NCI-H146 treated with DMSO at 0.1 percent for 48 hours (cell line): ENCODE results near the gene SDHA.
"Not testable (repeated sequence)": the region's sequence is repeated elsewhere in the genome, so short reads cannot be mapped to it uniquely, and the experiment has no call there.

Experiments used
- DNase-seq: peaks from one replicate; lab custom pipeline; 2025; ENCODE audit not compliant: unreplicated experiment; lab: John Stamatoyannopoulos, UW

The SDHA gene

DNA sequence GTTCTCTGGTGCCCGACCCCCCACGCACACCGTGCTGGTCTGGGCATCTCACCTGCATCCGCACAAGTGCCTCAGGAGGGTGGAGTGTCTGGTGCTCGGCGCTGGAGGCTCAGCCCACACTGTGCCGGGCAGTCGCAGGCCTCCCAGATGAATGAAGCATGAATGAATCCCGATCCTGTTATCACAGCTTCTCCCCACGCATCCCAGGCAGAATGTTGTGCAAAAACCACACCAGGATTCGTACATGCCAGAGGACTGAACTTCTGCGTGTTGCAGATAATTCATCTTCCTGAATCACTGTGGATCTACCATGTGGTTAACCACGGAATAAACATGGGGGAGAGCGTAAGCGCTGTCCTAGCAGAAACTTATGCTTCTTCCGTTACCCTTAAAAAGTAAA lies 78.8 kb downstream of the SDHA start:
- DNase-seq = not testable (repeated sequence)

DNA sequence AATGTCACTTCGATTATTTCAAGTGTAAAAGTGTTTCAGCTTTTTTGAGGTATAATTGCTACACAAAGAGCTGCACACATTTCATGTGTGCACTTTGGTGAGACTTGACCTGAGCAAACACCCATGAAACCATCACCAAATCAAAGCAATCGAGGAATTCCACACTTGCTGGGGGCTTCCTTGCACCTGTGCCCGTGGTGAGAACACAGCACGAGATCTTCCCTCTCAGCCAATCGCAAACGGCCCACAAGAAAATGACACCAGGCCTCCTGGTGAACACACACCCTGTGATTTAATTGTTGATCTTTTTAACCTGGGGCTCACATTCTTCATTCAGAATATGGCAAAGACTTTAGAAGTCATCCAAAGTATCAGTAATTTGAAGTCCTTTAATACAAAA lies 79.3 kb downstream of the SDHA start:
- DNase-seq = not testable (repeated sequence)

DNA sequence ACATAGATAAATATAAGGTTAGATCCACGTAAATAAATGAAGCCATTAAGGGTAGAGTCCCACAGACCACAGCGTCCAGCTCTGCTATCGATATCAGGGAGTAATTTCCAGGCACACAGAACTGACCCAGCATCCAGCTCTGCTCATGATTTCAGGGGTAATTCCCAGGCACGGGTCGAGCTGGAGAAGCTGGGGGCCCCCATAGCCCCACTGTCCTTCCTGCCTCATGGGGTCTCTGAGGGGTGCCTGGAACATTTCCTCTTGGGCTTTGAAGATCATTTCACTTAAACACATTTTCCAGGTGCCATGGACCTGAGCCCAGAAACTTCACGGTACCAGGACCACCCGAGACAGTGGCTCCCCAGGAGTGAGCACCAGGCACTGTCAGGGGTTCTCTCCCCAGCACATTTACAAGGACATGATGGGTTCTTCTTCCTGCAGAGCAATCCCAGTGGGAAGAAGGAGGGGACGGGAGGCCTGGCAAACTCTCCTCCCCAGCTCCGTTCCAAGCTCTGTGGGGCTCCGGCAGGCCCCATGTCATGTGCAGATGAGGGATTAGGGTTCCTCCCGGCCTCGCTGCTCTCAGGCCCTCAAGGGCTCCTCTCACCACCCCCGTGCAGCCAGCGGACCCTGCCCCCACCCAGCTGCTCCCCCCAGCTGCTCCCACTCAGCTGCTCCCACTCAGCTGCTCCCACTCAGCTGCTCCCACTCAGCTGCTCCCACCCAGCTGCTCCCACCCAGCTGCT lies 80.0 kb downstream of the SDHA start:
- not testable (repeated sequence) for DNase-seq

DNA sequence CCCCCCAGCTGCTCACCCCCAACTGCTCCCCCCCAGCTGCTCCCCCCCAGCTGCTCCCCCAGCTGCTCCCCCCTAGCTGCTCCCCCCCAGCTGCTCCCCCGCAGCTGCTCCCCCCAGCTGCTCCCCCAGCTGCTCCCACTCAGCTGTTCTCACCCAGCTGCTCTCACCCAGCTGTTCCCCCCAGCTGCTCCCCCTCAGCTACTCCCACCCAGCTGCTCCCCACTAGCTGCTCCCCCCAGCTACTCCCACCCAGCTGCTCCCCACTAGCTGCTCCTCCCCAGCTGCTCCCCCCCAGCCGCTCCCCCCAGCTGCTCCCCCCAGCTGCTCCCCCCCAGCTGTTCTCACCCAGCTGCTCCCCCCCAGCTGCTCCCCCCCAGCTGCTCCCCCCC lies 80.6 kb downstream of the SDHA start:
- DNase-seq = no peak

DNA sequence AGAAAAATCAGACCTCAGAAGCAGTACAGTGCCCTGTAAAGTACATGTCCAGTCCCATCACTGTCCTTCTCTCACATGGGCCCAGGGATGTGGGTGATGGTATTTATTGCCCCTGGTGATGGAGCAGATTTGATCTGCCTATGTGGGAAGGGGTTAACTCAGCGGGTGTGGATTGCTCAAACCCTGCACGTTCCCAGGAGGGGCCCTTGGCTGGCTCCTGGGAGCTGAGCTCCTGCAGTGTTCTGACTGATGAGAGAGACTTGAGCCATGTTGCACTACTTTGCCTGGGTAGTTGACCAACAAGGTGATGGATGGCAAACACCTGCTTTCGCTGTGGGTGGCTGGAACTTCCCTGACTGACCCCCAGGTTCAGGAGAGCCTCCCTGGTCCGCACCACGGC lies 81.8 kb downstream of the SDHA start:
- not testable (repeated sequence) for DNase-seq

DNA sequence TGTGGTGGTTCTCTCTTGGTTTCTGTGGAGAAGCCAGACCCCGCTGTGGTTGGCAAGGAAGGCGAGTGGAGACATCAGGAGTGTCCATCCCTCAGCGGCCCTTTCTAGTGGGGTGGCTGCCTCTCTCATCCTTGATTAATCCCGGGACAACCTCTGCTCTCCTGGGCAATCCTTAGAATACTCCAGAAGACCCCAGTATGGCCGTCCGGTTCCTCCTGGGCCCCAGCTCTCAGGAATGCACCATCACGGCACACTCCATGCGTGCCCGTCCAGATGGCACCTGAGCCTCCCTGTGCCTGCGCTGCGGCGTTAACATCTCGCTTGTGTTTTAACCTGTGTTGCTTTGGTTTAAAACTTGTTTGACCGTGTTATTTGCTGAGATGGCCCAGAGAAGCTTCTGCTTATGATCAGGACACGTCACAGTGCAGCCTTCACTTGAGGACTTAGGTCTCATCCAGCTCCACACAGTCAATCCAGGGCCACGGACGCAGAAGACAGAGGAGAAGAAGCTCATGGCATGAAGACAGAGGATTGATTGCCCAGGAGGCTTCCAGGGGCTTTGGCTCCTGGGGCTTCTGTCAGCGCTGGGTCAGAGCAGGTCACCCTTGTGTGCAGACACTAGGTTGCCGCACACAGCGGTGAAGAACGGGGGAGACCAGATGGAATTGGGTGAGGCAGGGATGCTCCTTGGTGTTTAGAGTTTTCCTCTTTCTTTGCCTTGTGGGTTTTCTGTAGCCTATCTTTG lies 82.7 kb downstream of the SDHA start:
- not testable (repeated sequence) for DNase-seq

DNA sequence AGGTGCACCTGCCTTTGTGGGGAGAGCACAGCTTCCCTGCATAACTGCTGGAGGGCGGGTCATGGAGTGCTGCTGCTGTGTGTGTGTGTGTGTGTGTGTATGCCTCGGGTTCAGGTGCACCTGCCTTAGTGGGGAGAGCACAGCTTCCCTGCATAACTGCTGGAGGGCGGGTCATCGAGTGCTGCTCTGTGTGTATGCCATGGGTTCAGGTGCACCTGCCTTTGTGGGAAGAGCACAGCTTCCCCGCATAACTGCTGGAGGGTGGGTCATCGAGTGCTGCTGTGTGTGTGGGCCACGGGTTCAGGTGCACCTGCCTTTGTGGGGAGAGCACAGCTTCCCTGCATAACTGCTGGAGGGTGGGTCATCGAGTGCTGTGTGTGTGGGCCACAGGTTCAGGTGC lies 84.3 kb downstream of the SDHA start:
- peak; percentile 82 for DNase-seq

DNA sequence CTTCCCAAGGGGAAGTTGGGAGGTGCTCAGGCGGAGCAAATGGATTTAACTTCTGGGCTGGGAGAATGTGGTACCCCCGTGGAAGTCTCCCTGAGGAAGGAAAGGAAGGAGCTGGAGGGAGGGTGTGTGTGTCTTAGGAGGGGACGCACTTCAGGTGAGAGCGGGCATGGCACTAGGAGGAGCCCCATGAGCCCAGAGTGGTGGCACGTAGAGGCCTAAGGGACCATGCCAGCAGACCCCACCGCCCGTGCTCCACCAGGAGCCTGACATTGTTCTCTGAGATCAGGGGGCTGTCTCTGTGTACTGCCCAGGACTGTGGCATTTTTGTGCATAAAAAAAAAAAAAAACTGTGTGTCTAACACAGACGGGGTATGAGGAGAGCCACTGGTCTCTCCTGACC lies 84.8 kb downstream of the SDHA start:
- no peak for DNase-seq

DNA sequence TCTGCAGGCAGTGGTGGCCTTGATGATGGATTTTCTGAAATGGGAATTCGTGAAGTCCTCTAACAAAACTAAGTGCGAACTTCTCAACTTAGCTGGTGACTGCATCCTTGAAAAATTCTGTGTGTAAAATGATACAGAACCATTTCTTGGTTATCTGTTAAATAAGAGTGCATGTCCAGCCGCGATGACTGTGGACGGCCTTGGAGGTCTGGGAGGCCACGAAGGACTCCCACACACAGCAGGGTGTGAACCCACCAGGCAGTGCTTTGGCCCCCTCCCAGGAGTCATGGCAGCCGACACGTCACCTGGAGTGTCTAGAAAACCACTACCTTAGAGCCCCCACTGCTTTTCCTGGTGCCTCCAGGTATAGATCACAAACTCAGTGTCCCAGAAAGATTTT lies 85.6 kb downstream of the SDHA start:
- DNase-seq = not testable (repeated sequence)

DNA sequence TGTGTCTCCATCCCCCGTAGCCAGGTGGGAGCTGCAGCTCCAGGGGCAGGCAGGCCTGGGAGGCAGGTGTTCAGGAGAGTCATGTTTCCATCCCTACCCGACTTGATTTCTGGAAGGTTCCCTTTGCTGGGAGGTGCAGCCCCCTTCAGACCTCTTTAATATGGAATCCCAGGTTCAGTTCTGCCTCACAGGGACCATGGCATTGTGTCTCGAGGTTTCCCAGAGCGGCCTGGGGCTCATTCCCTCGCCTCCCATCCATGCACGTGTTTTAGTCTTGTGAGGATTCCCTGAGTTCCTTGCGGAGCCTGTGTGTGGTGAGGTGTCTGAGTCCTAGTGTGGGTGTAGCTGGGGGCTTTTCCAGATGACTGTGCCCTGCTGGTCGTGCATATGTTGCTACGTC lies 86.9 kb downstream of the SDHA start:
- no peak for DNase-seq

DNA sequence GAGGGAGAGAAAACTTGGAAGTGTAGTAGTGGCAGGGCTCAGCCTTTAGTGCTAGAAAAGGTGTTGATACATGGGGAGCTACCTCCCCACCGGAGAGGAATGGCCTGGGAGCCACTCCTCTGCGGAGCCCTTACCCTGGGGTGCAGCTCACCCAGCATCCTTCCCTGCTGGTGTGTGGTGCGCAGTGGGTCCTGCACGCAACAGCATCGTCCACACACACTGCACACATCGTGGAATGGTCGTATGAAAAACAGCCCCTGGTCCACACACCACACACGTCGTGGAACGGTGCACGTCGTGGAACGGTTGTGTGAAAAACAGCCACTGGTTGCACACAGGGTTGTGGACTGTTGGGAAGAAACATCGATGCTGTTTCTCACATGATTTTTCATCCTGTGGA lies 87.3 kb downstream of the SDHA start:
- no peak for DNase-seq

DNA sequence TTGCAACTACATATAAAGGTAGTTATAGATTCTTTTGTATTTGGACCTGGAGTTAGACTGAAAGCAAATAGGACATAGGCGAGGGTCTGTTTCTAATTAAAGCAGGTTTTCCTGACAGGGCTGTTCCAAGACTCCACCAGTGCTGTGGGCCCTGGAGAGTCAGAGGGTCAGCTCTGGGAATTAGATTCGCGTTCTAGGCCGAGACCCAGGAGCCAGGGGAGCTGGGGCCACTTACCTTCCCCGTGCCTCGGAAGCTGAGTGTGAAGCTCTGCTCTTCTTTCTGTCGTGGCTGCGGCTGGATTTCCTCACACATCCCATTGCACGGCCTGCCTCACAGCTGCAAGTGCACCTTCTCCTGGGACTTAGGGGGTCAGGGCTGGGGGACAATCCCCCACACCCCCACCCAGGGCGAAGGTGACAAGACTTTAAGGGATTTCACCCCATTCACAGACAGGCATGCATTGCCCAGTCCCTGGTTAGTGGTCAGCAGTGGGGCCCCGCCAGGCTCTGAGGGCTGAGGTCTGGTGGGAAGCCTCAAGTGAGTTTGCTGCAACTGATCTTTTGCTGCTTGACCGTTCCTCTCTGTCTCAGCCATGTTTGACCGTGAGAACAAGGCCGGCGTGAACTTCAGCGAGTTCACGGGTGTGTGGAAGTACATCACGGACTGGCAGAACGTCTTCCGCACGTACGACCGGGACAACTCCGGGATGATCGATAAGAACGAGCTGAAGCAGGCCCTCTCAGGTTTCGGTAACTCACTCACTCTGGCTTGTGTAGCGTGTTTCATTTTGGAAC lies 88.1 kb downstream of the SDHA start:
- DNase-seq = no peak
